ENCODE measurements around the gene CALD1. TPM values are rescaled to one million over a fixed set of nuclear protein-coding genes. Genes with fewer than 3 reads are reported as not detected.
A peak's percentile ranks its signal among the peaks of the same experiment; 100 is the strongest.

The CALD1 gene
- total RNA-seq, 1 donor from 2014 or later, result 122 TPM

DNA sequence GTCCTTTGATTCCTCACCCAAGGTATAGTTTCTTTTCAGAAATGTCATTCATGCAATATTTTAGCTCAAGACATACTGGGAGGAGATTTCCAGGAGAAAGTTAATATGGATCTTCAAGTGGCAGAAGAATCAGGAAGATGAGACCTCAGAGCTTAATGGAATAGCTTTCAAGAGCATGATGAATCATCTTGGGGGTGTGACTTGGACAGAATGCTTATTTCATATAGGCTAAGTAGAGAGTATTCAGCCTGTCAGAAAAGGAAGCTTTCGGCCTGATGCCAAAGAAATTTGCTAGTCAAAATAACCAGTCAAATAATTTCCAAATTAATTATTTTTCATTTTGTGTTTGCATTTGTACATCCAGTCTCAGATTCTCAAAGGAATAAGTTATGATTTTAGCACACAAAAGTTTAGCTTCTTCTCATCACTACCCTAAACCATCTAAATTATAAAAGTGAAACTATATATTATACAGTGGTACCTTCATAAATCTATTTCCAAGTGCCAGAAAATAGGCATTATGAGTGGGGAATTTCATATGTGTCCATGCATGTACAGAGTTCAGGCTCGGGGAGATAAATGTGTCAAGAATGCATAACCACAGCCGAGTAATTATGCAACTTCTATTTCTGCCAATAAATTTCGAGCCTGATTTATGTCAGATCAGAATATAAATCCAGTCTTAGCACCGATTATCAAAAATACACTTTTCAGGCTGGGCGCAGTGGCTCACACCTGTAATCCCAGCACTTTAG lies 27.3 kb upstream of the CALD1 start:
- no peak for DNase-seq
- Histone ChIP-seq H3K27me3 (ENCODE audit: low read depth) (no peaks in the 10 kb centered on the region), H3K4me1 (peaks cover 3% of the 10 kb centered on the region), H3K4me3 (no peak overlapping the region), H3K36me3 (no peaks in the 10 kb centered on the region), H3K9me3 (replicated peaks) (no peaks in the 10 kb centered on the region), H3K27ac (replicated peaks) (no peak overlapping the region)
- intact Hi-C loops (cut with micrococcal nuclease), result loop anchor here (10.0 kb wide), 1 partner anchor 57 kb away; no protein-coding TSS in a partner anchor
- TF ChIP-seq, protein P1, sequence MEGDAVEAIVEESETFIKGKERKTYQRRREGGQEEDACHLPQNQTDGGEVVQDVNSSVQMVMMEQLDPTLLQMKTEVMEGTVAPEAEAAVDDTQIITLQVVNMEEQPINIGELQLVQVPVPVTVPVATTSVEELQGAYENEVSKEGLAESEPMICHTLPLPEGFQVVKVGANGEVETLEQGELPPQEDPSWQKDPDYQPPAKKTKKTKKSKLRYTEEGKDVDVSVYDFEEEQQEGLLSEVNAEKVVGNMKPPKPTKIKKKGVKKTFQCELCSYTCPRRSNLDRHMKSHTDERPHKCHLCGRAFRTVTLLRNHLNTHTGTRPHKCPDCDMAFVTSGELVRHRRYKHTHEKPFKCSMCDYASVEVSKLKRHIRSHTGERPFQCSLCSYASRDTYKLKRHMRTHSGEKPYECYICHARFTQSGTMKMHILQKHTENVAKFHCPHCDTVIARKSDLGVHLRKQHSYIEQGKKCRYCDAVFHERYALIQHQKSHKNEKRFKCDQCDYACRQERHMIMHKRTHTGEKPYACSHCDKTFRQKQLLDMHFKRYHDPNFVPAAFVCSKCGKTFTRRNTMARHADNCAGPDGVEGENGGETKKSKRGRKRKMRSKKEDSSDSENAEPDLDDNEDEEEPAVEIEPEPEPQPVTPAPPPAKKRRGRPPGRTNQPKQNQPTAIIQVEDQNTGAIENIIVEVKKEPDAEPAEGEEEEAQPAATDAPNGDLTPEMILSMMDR (IDR thresholded peaks at IDR 0.05; ENCODE audit: borderline replicate concordance), result no peak

DNA sequence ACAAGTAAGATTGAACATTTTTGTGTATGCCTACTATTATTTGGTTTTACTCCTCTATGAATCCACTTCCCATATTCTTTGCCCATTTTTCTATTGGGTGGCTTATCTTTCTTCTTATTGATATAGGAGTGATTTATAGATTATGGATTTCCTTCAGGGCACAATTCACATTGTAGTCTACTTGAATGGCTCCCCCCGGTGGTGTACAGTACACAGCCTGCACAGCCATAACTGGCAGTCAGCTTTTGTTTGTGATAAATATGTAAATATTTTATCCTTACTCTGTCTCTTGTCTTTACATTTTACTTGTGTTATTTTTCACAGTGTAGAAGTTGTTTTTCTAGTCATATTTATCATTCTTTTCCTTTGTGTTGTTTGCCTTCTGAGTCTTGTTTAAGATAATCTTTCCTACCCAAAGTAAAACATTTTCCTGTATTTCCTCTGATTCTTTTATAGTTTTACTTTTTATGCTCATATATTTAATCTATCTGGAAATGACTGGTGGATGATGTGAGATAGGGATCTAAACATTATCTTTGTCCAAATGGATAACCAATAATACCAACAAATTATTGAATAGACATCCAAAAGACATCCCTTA lies 23.9 kb upstream of the CALD1 start:
- H3K4me3 ChIP-seq, result no peak overlapping the region
- intact Hi-C loops (cut with micrococcal nuclease), result loop anchor here (10.0 kb wide), 1 partner anchor 61 kb away; no protein-coding TSS in a partner anchor
- no peaks in the 10 kb centered on the region for H3K36me3 ChIP-seq
- TF ChIP-seq, protein P1 (IDR thresholded peaks at IDR 0.05; ENCODE audit: borderline replicate concordance), result peak; percentile 73
- H3K27ac ChIP-seq (replicated peaks), result no peak overlapping the region
- no peaks in the 10 kb centered on the region for H3K9me3 ChIP-seq (replicated peaks)
- no peaks in the 10 kb centered on the region for H3K4me1 ChIP-seq
- DNase-seq, result no peak
- H3K27me3 ChIP-seq (ENCODE audit: low read depth), result no peaks in the 10 kb centered on the region

DNA sequence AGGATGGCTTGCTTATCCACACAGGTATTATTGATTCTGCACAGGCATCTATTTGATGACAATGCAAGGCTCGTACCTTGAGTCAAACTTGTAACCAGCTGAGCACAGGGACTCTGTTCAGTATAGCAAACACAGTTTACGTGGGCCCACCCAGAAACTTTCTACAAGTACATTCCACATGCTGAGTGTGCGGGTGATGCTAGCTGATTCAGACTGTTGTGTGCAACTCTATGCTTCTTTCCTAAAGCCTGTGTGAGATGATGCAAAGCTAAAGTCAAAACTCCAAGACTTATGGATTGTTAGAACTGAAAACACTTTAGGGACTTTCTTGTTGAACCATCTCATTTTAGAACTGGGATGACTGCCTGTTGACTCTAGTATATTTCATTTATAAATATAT lies 21.5 kb upstream of the CALD1 start:
- no peaks in the 10 kb centered on the region for H3K9me3 ChIP-seq (replicated peaks)
- no peaks in the 10 kb centered on the region for H3K36me3 ChIP-seq
- DNase-seq, result no peak
- TF ChIP-seq, protein P1 (IDR thresholded peaks at IDR 0.05; ENCODE audit: borderline replicate concordance), result no peak
- H3K27me3 ChIP-seq (ENCODE audit: low read depth), result no peaks in the 10 kb centered on the region
- H3K4me1 ChIP-seq, result peaks cover 18% of the 10 kb centered on the region
- H3K4me3 ChIP-seq, result no peak overlapping the region
- H3K27ac ChIP-seq (replicated peaks), result no peak overlapping the region
- intact Hi-C loops (cut with micrococcal nuclease), result loop anchor here (10.0 kb wide), 1 partner anchor 63 kb away; no protein-coding TSS in a partner anchor

DNA sequence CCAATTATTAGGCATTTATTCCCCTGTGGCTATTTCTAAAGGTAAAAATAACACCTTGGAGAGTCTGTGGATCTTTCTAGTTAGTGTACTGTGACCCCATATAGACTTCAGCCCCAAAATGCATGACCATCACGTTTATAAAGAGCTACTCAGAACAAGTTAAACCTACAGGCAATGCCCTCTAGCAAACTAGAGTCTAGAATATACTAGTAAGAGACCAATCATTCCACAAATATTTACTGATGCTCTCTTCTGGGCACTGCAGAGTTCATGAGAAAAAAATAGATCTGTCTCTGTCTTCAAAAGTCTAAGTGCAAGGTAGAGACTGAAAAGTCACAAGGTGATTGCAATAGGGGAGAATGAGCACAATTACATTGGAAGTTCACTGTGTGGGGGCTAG lies 20.5 kb upstream of the CALD1 start:
- no peak overlapping the region for H3K4me3 ChIP-seq
- no peak for DNase-seq
- H3K9me3 ChIP-seq (replicated peaks), result no peaks in the 10 kb centered on the region
- intact Hi-C loops (cut with micrococcal nuclease), result loop anchor here (10.0 kb wide), 1 partner anchor 64 kb away; no protein-coding TSS in a partner anchor
- H3K27me3 ChIP-seq (ENCODE audit: low read depth), result no peaks in the 10 kb centered on the region
- TF ChIP-seq, protein P1 (IDR thresholded peaks at IDR 0.05; ENCODE audit: borderline replicate concordance), result no peak
- H3K27ac ChIP-seq (replicated peaks), result no peak overlapping the region
- peaks cover 22% of the 10 kb centered on the region for H3K4me1 ChIP-seq
- H3K36me3 ChIP-seq, result no peaks in the 10 kb centered on the region

DNA sequence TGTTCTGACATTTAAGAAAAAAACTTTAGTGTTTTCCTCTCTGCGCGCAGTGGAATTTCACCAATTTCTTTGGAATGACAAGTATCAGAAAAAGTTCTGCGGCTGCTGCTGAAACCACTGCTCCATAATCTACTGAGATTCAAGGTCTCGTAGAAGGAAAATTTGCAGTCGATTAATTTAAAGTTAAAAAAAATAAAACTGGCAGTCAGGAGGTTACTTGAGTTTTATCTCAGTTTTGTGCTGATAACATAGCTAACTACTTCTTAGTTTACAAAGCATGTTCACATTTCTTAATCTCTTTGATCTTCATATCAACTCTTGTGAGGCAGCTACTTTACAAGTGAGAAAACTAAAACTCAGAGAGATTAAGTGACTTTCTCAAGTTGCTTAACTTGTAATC lies 18.2 kb upstream of the CALD1 start:
- H3K36me3 ChIP-seq, result no peaks in the 10 kb centered on the region
- DNase-seq, result no peak
- intact Hi-C loops (cut with micrococcal nuclease), result no loop called here
- no peaks in the 10 kb centered on the region for H3K27me3 ChIP-seq (ENCODE audit: low read depth)
- H3K4me3 ChIP-seq, result no peak overlapping the region
- peaks cover 26% of the 10 kb centered on the region for H3K4me1 ChIP-seq
- H3K27ac ChIP-seq (replicated peaks), result peak overlapping the region; percentile 5
- no peaks in the 10 kb centered on the region for H3K9me3 ChIP-seq (replicated peaks)
- TF ChIP-seq, protein P1 (IDR thresholded peaks at IDR 0.05; ENCODE audit: borderline replicate concordance), result no peak

All from left ventricle myocardium inferior (tissue), 1 donor.